HepG2 (cell line): ENCODE results near the gene RNLS. TPM values are rescaled to one million over a fixed set of nuclear protein-coding genes. Genes with fewer than 3 reads are reported as not detected.

Experiments used
- ATAC-seq: fragments of 200-7000 bp; cut with Tn5 transposase; 3 replicates; pipeline ENCODE4 v1.9.1; 2020; ENCODE audit warnings: mild to moderate bottlenecking, moderate library complexity
- BruUV-seq: library from RNA; stranded (reverse); fragments of 400-500 nt; replicated peaks from 2 replicates; lab custom pipeline; 2021; lab: Mats Ljungman, UMichigan
- CTCF ChIA-PET: fragments of 300-600 bp; formaldehyde crosslinking; extraction: SDS; loops from one replicate; lab custom pipeline; 2021; ENCODE audit warnings: low total read pairs, inconsistent platforms, low intra/inter-chr PET ratio; lab: Yijun Ruan, JAX
- POLR2A ChIA-PET: fragments of 350-600 bp; sonication (Branson Sonifier 250); formaldehyde crosslinking; loops from one replicate; lab custom pipeline; 2020; ENCODE audit warnings: antibody characterized with exemption, inconsistent platforms; lab: Yijun Ruan, JAX
- DNase-seq: peaks from one replicate; pipeline ENCODE4 v3.0.0-alpha.2; 2015; ENCODE audit warnings: low spot score
- FAIRE-seq: peaks from 3 replicates; lab custom pipeline; 2011; peaks lifted over from hg19 to GRCh38; lab: Jason Lieb, UNC
- H2AFZ ChIP-seq: one replicate; pipeline ENCODE4 v1.6.1; 2011; ENCODE audit warnings: low read length, inconsistent platforms
- H3K27ac ChIP-seq: fragments of 300-600 bp; 3 replicates; pipeline ENCODE4 v1.8.0; 2011; ENCODE audit warnings: mixed run types, mild to moderate bottlenecking, mixed read lengths, low read length, inconsistent platforms; ENCODE audit not compliant: insufficient read depth; ENCODE audit errors: extremely low read length
- H3K27me3 ChIP-seq, 2 experiments: fragments of 200-600 bp in 1 of 2; 2 replicates in 1 of 2; 3 replicates in 1 of 2; pipeline versions ENCODE4 v1.6.0 to v1.8.0; 2011; ENCODE audit warnings: low read length in 2 of 2, mild to moderate bottlenecking in 2 of 2, moderate library complexity in 2 of 2, inconsistent platforms in 1 of 2; ENCODE audit not compliant: insufficient read depth in 2 of 2, control insufficient read depth in 1 of 2
- H3K36me3 ChIP-seq, 2 experiments: fragments of 200-600 bp in 1 of 2; replicated peaks in 1 of 2; 2 replicates in 1 of 2; 3 replicates in 1 of 2; pipeline versions ENCODE4 v1.5.1 to v1.8.0; 2011; ENCODE audit warnings: low read length in 2 of 2, inconsistent platforms in 1 of 2; ENCODE audit not compliant: insufficient read depth in 2 of 2, control insufficient read depth in 1 of 2
- H3K4me1 ChIP-seq: 2 replicates; pipeline ENCODE4 v1.5.1; 2012; ENCODE audit warnings: low read length, inconsistent platforms; ENCODE audit not compliant: insufficient read depth
- H3K4me2 ChIP-seq: 2 replicates; pipeline ENCODE4 v1.6.0; 2011; ENCODE audit warnings: low read depth, low read length, inconsistent platforms
- H3K4me3 ChIP-seq, 3 experiments: fragments of 200-600 bp in 1 of 3; sonication (generic), shearing (Covaris generic) in 1 of 3; replicated peaks in 1 of 3; 2 replicates each; pipeline ENCODE4 v1.5.1; 2011 to 2016; ENCODE audit warnings: low read length in 3 of 3, inconsistent platforms in 2 of 3, low read depth in 2 of 3, mild to moderate bottlenecking in 2 of 3, control low read depth in 1 of 3, mixed read lengths in 1 of 3; ENCODE audit not compliant: insufficient read depth in 1 of 3
- H3K79me2 ChIP-seq: one replicate; pipeline ENCODE4 v1.6.1; 2011; ENCODE audit warnings: low read length, inconsistent platforms; ENCODE audit not compliant: insufficient read depth
- H3K9ac ChIP-seq: 2 replicates; pipeline ENCODE4 v1.6.0; 2011; ENCODE audit warnings: mild to moderate bottlenecking, low read depth, low read length, inconsistent platforms; ENCODE audit not compliant: insufficient read depth
- H3K9me3 ChIP-seq: 2 replicates; pipeline ENCODE4 v1.5.1; 2012; ENCODE audit warnings: mild to moderate bottlenecking, low read length
- H4K20me1 ChIP-seq: 2 replicates; pipeline ENCODE4 v1.6.0; 2011; ENCODE audit warnings: inconsistent platforms, mild to moderate bottlenecking, low read length, moderate library complexity; ENCODE audit not compliant: insufficient read depth
- CHD2 ChIP-seq: IDR thresholded peaks from 2 replicates; pipeline ENCODE4 v1.6.1; 2011; ENCODE audit warnings: low read depth, low read length, improper control_type of control experiment
- CHD4 ChIP-seq: fragments of 200-600 bp; sonication (generic); IDR thresholded peaks from 2 replicates; pipeline ENCODE4 v1.7.0; 2017; ENCODE audit warnings: mild to moderate bottlenecking, low read length, borderline replicate concordance
- DBP ChIP-seq: sonication (generic); formaldehyde crosslinking; IDR thresholded peaks from 2 replicates; pipeline ENCODE4 v1.4.0; 2020; ENCODE audit warnings: missing genetic modification reagents; ENCODE audit errors: not compliant biosample characterization
- EED ChIP-seq: sonication (generic); formaldehyde crosslinking; IDR thresholded peaks from 2 replicates; pipeline ENCODE4 v1.5.0; 2020; ENCODE audit warnings: mild to moderate bottlenecking, missing genetic modification reagents
- KDM5B ChIP-seq: sonication (generic); formaldehyde crosslinking; IDR thresholded peaks from 2 replicates; pipeline ENCODE4 v1.4.0; 2020; ENCODE audit warnings: missing genetic modification reagents, mild to moderate bottlenecking, borderline replicate concordance
- KLF11 ChIP-seq: IDR thresholded peaks from 2 replicates; pipeline ENCODE4 v1.6.1; 2016; ENCODE audit warnings: missing compliant biosample characterization
- MIER3 ChIP-seq: IDR thresholded peaks from 2 replicates; pipeline ENCODE4 v1.6.1; 2016; ENCODE audit warnings: missing compliant biosample characterization, borderline replicate concordance
- NR3C1 ChIP-seq: sonication (generic); formaldehyde crosslinking; IDR thresholded peaks from 2 replicates; pipeline ENCODE4 v1.4.0; 2020; ENCODE audit warnings: missing genetic modification reagents
- POLR2A ChIP-seq, 2 experiments: IDR thresholded peaks; 2 replicates each; pipeline ENCODE4 v1.6.1; 2011; ENCODE audit warnings: low read depth in 2 of 2, low read length in 2 of 2, mild to moderate bottlenecking in 1 of 2, moderate library complexity in 1 of 2; ENCODE audit not compliant: insufficient read depth in 1 of 2
- RCOR2 ChIP-seq: IDR thresholded peaks from 2 replicates; pipeline ENCODE4 v1.6.1; 2016; ENCODE audit warnings: missing biosample characterization, missing genetic modification reagents
- THYN1 ChIP-seq: sonication (generic); formaldehyde crosslinking; IDR thresholded peaks from 2 replicates; pipeline ENCODE4 v1.8.1; 2023; ENCODE audit warnings: low read depth, mild to moderate bottlenecking, moderate library complexity, missing genetic modification reagents, borderline replicate concordance
- ZNF230 ChIP-seq: sonication (generic); formaldehyde crosslinking; IDR thresholded peaks from 2 replicates; pipeline ENCODE4 v1.4.0; 2020; ENCODE audit warnings: mild to moderate bottlenecking, missing genetic modification reagents
- ZNF260 ChIP-seq: sonication (generic); formaldehyde crosslinking; IDR thresholded peaks from 2 replicates; pipeline ENCODE4 v1.4.0; 2020; ENCODE audit warnings: missing genetic modification reagents, low read depth, mild to moderate bottlenecking, borderline replicate concordance
- ZNF414 ChIP-seq: sonication (generic); formaldehyde crosslinking; IDR thresholded peaks from 2 replicates; pipeline ENCODE4 v1.5.0; 2020; ENCODE audit warnings: missing genetic modification reagents
- ZNF484 ChIP-seq: sonication (generic); formaldehyde crosslinking; IDR thresholded peaks from 2 replicates; pipeline ENCODE4 v1.5.1; 2020; ENCODE audit warnings: mild to moderate bottlenecking, low read depth, missing genetic modification reagents, borderline replicate concordance
- whole genome bisulfite sequencing: methylation state at CpG from one replicate; pipeline ENCODE4 v1.1.6; 2017; ENCODE audit warnings: low lambda C conversion rate; 5-methylcytosine and 5-hydroxymethylcytosine counted together
- in situ Hi-C: cut with HindIII; loops from 2 replicates; pipeline ENCODE4 v1.10.0; 2017; ENCODE audit warnings: low pct_unique_long_range_greater_than_20kb; ENCODE audit not compliant: extremely low pct_ligation_motif_present
- intact Hi-C: fragments of 100-400 bp; cut with micrococcal nuclease; formaldehyde crosslinking; loops from one replicate; pipeline ENCODE4 v1.10.0; 2022; ENCODE audit not compliant: unreplicated experiment
- polyA plus RNA-seq, 8 experiments: library from polyadenylated mRNA; depleted of rRNA in 3 of 8; stranded (reverse) in 7 of 8; unstranded in 1 of 8; fragments of >200 nt; fragmentation: Illumina TruSeq in 4 of 8; extraction: Trizol in 4 of 8; gene quantifications; 2 replicates each; pipeline versions ENCODE4 v1.2.1 to v1.2.3, GENCODE V29; 2011 to 2016; ENCODE audit warnings: low read depth in 4 of 8, missing spikeins in 1 of 8, mixed read lengths in 1 of 8; ENCODE audit not compliant: insufficient read depth in 1 of 8
- small RNA-seq, 3 experiments: library from RNA; depleted of rRNA; stranded (forward); fragments of <200 nt; gene quantifications; one replicate each; pipeline ENCODE3, GENCODE V24; 2012; ENCODE audit warnings: low read depth in 2 of 3, low replicate concordance in 1 of 3; ENCODE audit not compliant: insufficient read length in 3 of 3, insufficient read depth in 2 of 3
- total RNA-seq, 5 experiments: library from RNA; depleted of rRNA; stranded (reverse); fragments of >200 nt; fragmentation: Illumina TruSeq; extraction: Trizol; gene quantifications; 2 replicates each; pipeline ENCODE4 v1.2.3, GENCODE V29; 2016; ENCODE audit warnings: low read depth in 1 of 5

RNLS gene
- total and polyA plus RNA-seq, 2 of the 13 experiments (the other 11 are each of a cell fraction or from before 2014, with no cell fraction given) = not detected

GRCh38 chr10:88226891-88227290 is 356.2 kb downstream of the RNLS start (continued):
- TF ChIP-seq KLF11 (CRISPR knock-in tag) (no peak), EED (no peak), ZNF230 (no peak), CHD4 (no peak), RCOR2 (CRISPR knock-in tag) (no peak), MIER3 (CRISPR knock-in tag) (no peak), POLR2A (IDR thresholded peaks at IDR 0.05; ENCODE audit: insufficient read depth in 1 of 2, low read depth in 2 of 2, low read length in 2 of 2) (no peak)

- no peak for DNase-seq
- Histone ChIP-seq H3K4me2 (no peak overlapping the region), H3K27me3 (no peaks in the 10 kb centered on the region; a peak in 1 of 5 replicates), H3K9me3 (no peaks in the 10 kb centered on the region), H3K9ac (no peak overlapping the region), H3K27ac (no peak overlapping the region), H3K79me2 (no peaks in the 10 kb centered on the region), H4K20me1 (no peaks in the 10 kb centered on the region), H3K4me1 (peaks cover 20% of the 10 kb centered on the region), H2AFZ (no peak overlapping the region), H3K36me3 (no peaks in the 10 kb centered on the region), H3K4me3 (no peak overlapping the region)
- no TSS peak for BruUV-seq
- in situ Hi-C loops = no loop called here
- ATAC-seq = peak; percentile 61
- 0% methylated on average over 2 of the region's 2 CpGs for WGBS
- intact Hi-C loops = loop anchor here (10.0 kb wide), 1 partner anchor 1921 kb away; no protein-coding TSS in a partner anchor
- no peak for FAIRE-seq
- TF ChIP-seq CHD2 = no peak
- TF ChIP-seq NR3C1 = no peak
- no peak for TF ChIP-seq ZNF414 (CRISPR knock-in tag)
- TF ChIP-seq ZNF484 (CRISPR knock-in tag) = no peak
- no peak for TF ChIP-seq ZNF260 (CRISPR knock-in tag)
- TF ChIP-seq KDM5B = no peak
- no peak for TF ChIP-seq THYN1 (CRISPR knock-in tag)
- TF ChIP-seq DBP = no peak
- CTCF ChIA-PET = no interaction called here
- POLR2A ChIA-PET = no interaction called here
These were observed 357.0 kb downstream of the RNLS start for GRCh38 chr10:88226071-88226659.

Small RNA genes within 50 kb of the gene (small RNA-seq; reads per million reads assigned to genes)
- gene AL353149.1 (0 reads per million in 3 experiments), gene RF00019 (0 reads per million in 3 experiments)

Other genes with a start within 250 kb of the RNLS start
- not detected in 2 replicates for gene LIPJ, start 3.4 kb upstream of the RNLS start, total RNA-seq (2016; rRNA removed; fragmentation: Illumina TruSeq; extraction: Trizol)
- gene LIPJ, start 3.4 kb upstream of the RNLS start, polyA plus RNA-seq (2011; rRNA removed) = not detected in 2 replicates
- gene LIPF, start 81.1 kb upstream of the RNLS start, total RNA-seq (2016; rRNA removed; fragmentation: Illumina TruSeq; extraction: Trizol) = not detected in 2 replicates
- gene LIPF, start 81.1 kb upstream of the RNLS start, polyA plus RNA-seq (2011; rRNA removed) = not detected in 2 replicates
- not detected in 2 replicates for gene LIPK, start 122.9 kb upstream of the RNLS start, total RNA-seq (2016; rRNA removed; fragmentation: Illumina TruSeq; extraction: Trizol)
- gene LIPK, start 122.9 kb upstream of the RNLS start, polyA plus RNA-seq (2011; rRNA removed) = not detected in 2 replicates
- not detected in 2 replicates for gene LIPN, start 176.7 kb upstream of the RNLS start, total RNA-seq (2016; rRNA removed; fragmentation: Illumina TruSeq; extraction: Trizol)
- not detected in 2 replicates for gene LIPN, start 176.7 kb upstream of the RNLS start, polyA plus RNA-seq (2011; rRNA removed)
- not detected in 2 replicates for gene LIPM, start 219.4 kb upstream of the RNLS start, total RNA-seq (2016; rRNA removed; fragmentation: Illumina TruSeq; extraction: Trizol)
- gene LIPM, start 219.4 kb upstream of the RNLS start, polyA plus RNA-seq (2011; rRNA removed) = not detected in 2 replicates